Astrocyte (in vitro differentiated cells and primary cell): ENCODE results near the gene FNDC3B. TPM values are rescaled to one million over a fixed set of nuclear protein-coding genes. Genes with fewer than 3 reads are reported as not detected.

ENCODE experiments used
- DNase-seq: peaks from one replicate; pipeline ENCODE4 v3.0.0-alpha.2; 2010; ENCODE audit warnings: low read depth
- FAIRE-seq: peaks from 2 replicates; lab custom pipeline; 2011; peaks lifted over from hg19 to GRCh38; lab: Jason Lieb, UNC
- H2AFZ ChIP-seq: 2 replicates; pipeline ENCODE4 v1.6.0; 2012; ENCODE audit warnings: low read depth, low read length, inconsistent platforms
- H3K27ac ChIP-seq: 2 replicates; pipeline ENCODE4 v1.5.1; 2011; ENCODE audit warnings: low read depth, low read length, inconsistent platforms
- H3K27me3 ChIP-seq: 2 replicates; pipeline ENCODE4 v1.6.0; 2011; ENCODE audit warnings: low read length, inconsistent platforms; ENCODE audit not compliant: insufficient read depth
- H3K36me3 ChIP-seq: 2 replicates; pipeline ENCODE4 v1.5.1; 2011; ENCODE audit warnings: low read length, inconsistent platforms; ENCODE audit not compliant: insufficient read depth
- H3K4me1 ChIP-seq: 2 replicates; pipeline ENCODE4 v1.5.1; 2011; ENCODE audit warnings: low read length, inconsistent platforms; ENCODE audit not compliant: insufficient read depth
- H3K4me2 ChIP-seq: 2 replicates; pipeline ENCODE4 v1.6.0; 2012; ENCODE audit warnings: low read length, inconsistent platforms
- H3K4me3 ChIP-seq: 2 replicates; pipeline ENCODE4 v1.5.1; 2011; ENCODE audit warnings: low read depth, mild to moderate bottlenecking, low read length, inconsistent platforms; ENCODE audit not compliant: insufficient read depth
- H3K79me2 ChIP-seq: 2 replicates; pipeline ENCODE4 v1.6.0; 2012; ENCODE audit warnings: mild to moderate bottlenecking, low read length, inconsistent platforms; ENCODE audit not compliant: insufficient read depth
- H3K9ac ChIP-seq: 2 replicates; pipeline ENCODE4 v1.6.0; 2012; ENCODE audit warnings: mild to moderate bottlenecking, low read length, inconsistent platforms
- H3K9me3 ChIP-seq: 2 replicates; pipeline ENCODE4 v1.5.1; 2012; ENCODE audit warnings: low read depth, mild to moderate bottlenecking, low read length, inconsistent platforms; ENCODE audit not compliant: insufficient read depth
- H4K20me1 ChIP-seq: 2 replicates; pipeline ENCODE4 v1.6.0; 2012; ENCODE audit warnings: low read length, inconsistent platforms; ENCODE audit not compliant: insufficient read depth
- H3K27ac Mint-ChIP-seq: one replicate; pipeline ENCODE4 v1.8.0; 2021; ENCODE audit warnings: mild to moderate bottlenecking, mixed read lengths; ENCODE audit not compliant: unreplicated experiment
- H3K27me3 Mint-ChIP-seq: one replicate; pipeline ENCODE4 v1.8.0; 2021; ENCODE audit warnings: low read depth, mixed read lengths; ENCODE audit not compliant: unreplicated experiment
- H3K36me3 Mint-ChIP-seq: one replicate; pipeline ENCODE4 v1.8.0; 2021; ENCODE audit warnings: low read depth, mixed read lengths; ENCODE audit not compliant: unreplicated experiment
- H3K4me1 Mint-ChIP-seq: one replicate; pipeline ENCODE4 v1.8.0; 2021; ENCODE audit warnings: low read depth, mixed read lengths; ENCODE audit not compliant: unreplicated experiment
- H3K4me3 Mint-ChIP-seq: one replicate; pipeline ENCODE4 v1.8.0; 2021; ENCODE audit warnings: mild to moderate bottlenecking, moderate library complexity, mixed read lengths; ENCODE audit not compliant: unreplicated experiment
- H3K9me3 Mint-ChIP-seq: one replicate; pipeline ENCODE4 v1.8.0; 2021; ENCODE audit warnings: mild to moderate bottlenecking, mixed read lengths; ENCODE audit not compliant: unreplicated experiment
- CTCF ChIP-seq: IDR thresholded peaks from 2 replicates; pipeline ENCODE4 v1.5.1; 2011; ENCODE audit warnings: low read depth, mild to moderate bottlenecking, inconsistent platforms, low read length, moderate library complexity; ENCODE audit not compliant: insufficient read depth
- EZH2 ChIP-seq: IDR thresholded peaks from 2 replicates; pipeline ENCODE4 v1.6.1; 2012; ENCODE audit warnings: mild to moderate bottlenecking, low read length, inconsistent platforms; ENCODE audit not compliant: insufficient read depth
- total RNA-seq: library from RNA; stranded (reverse); gene quantifications from 2 replicates; pipeline ENCODE4 v1.2.1, GENCODE V29; 2021

Gene FNDC3B
- total RNA-seq, 1 donor from 2014 or later, result 327 TPM

- H3K27ac Mint-ChIP-seq, result peak overlapping the region; percentile 62
- no peak overlapping the region for H3K4me3 Mint-ChIP-seq
- DNase-seq (no peak), FAIRE-seq (no peak)
- H3K36me3 Mint-ChIP-seq, result peaks cover 45% of the 10 kb centered on the region
- no peaks in the 10 kb centered on the region for H3K27me3 Mint-ChIP-seq
- peaks cover 27% of the 10 kb centered on the region for H3K4me1 Mint-ChIP-seq
- TF ChIP-seq CTCF (no peak), EZH2 (no peak)
- no peaks in the 10 kb centered on the region for H3K9me3 Mint-ChIP-seq
- Histone ChIP-seq H3K27ac (no peak overlapping the region), H3K4me1 (peaks cover 23% of the 10 kb centered on the region), H2AFZ (no peak overlapping the region), H4K20me1 (peaks cover 47% of the 10 kb centered on the region), H3K4me3 (no peak overlapping the region), H3K9me3 (no peaks in the 10 kb centered on the region), H3K36me3 (peaks cover 51% of the 10 kb centered on the region), H3K4me2 (no peak overlapping the region), H3K79me2 (peaks cover 5% of the 10 kb centered on the region), H3K27me3 (no peaks in the 10 kb centered on the region), H3K9ac (no peak overlapping the region)
These were observed 288.9 kb downstream of the FNDC3B start for GRCh38 chr3:172328282-172328681.

GRCh38 chr3:172329070-172329469 is 289.7 kb downstream of the FNDC3B start:
- peaks cover 47% of the 10 kb centered on the region for H4K20me1 ChIP-seq
- H3K79me2 ChIP-seq, result peaks cover 12% of the 10 kb centered on the region
- peak overlapping the region; percentile 9 for H3K4me3 Mint-ChIP-seq
- H3K4me1 ChIP-seq, result peaks cover 16% of the 10 kb centered on the region
- H3K27ac Mint-ChIP-seq, result peak overlapping the region; percentile 6
- no peaks in the 10 kb centered on the region for H3K27me3 Mint-ChIP-seq
- no peak overlapping the region for H3K9ac ChIP-seq
- FAIRE-seq, result no peak
- no peak overlapping the region for H3K27ac ChIP-seq
- TF ChIP-seq EZH2, result no peak
- TF ChIP-seq CTCF, result no peak
- H2AFZ ChIP-seq, result no peak overlapping the region
- H3K4me2 ChIP-seq, result no peak overlapping the region
- peaks cover 19% of the 10 kb centered on the region for H3K4me1 Mint-ChIP-seq
- H3K36me3 Mint-ChIP-seq, result peaks cover 43% of the 10 kb centered on the region
- H3K4me3 ChIP-seq, result no peak overlapping the region
- H3K36me3 ChIP-seq, result peaks cover 57% of the 10 kb centered on the region
- no peak for DNase-seq
- H3K9me3 Mint-ChIP-seq, result no peaks in the 10 kb centered on the region
- H3K27me3 ChIP-seq, result no peaks in the 10 kb centered on the region
- no peaks in the 10 kb centered on the region for H3K9me3 ChIP-seq

GRCh38 chr3:172330413-172330812 is 291.0 kb downstream of the FNDC3B start:
- H3K27me3 ChIP-seq, result no peaks in the 10 kb centered on the region
- Mint-ChIP-seq H3K36me3 (peaks cover 37% of the 10 kb centered on the region), H3K27me3 (no peaks in the 10 kb centered on the region), H3K9me3 (no peaks in the 10 kb centered on the region), H3K4me1 (peaks cover 7% of the 10 kb centered on the region), H3K4me3 (no peak overlapping the region), H3K27ac (no peak overlapping the region)
- DNase-seq, result no peak
- no peak overlapping the region for H3K4me3 ChIP-seq
- no peak overlapping the region for H2AFZ ChIP-seq
- H3K4me2 ChIP-seq, result no peak overlapping the region
- no peaks in the 10 kb centered on the region for H3K9me3 ChIP-seq
- peaks cover 8% of the 10 kb centered on the region for H3K4me1 ChIP-seq
- no peak overlapping the region for H3K27ac ChIP-seq
- peaks cover 41% of the 10 kb centered on the region for H4K20me1 ChIP-seq
- no peak for FAIRE-seq
- peaks cover 13% of the 10 kb centered on the region for H3K79me2 ChIP-seq
- H3K9ac ChIP-seq, result no peak overlapping the region
- H3K36me3 ChIP-seq, result peaks cover 58% of the 10 kb centered on the region
- TF ChIP-seq EZH2 (no peak), CTCF (no peak)
